HG03442 (cell line): ENCODE measurements around the gene ACIN1.
"Not testable (repeated sequence)": the region's sequence is repeated elsewhere in the genome, so short reads cannot be mapped to it uniquely, and the experiment has no call there.

Experiments used
- ATAC-seq: cut with Tn5 transposase; IDR thresholded peaks from one replicate; pipeline ENCODE4 v1.9.1; 2021; ENCODE audit warnings: mild to moderate bottlenecking, moderate library complexity; ENCODE audit not compliant: unreplicated experiment

The ACIN1 gene

GRCh38 chr14:23123419-23123818 is 28.5 kb upstream of the ACIN1 start:
- ATAC-seq = no peak

- ATAC-seq = no peak
Observed at GRCh38 chr14:23122086-23122485, 27.1 kb upstream of the ACIN1 start.

- ATAC-seq = peak; percentile 56
Observed at GRCh38 chr14:23121361-23121771, 26.4 kb upstream of the ACIN1 start.

GRCh38 chr14:23120541-23121251 is 25.8 kb upstream of the ACIN1 start:
- peak; percentile 65 for ATAC-seq

- no peak for ATAC-seq
Observed at GRCh38 chr14:23119363-23120327, 24.7 kb upstream of the ACIN1 start.

GRCh38 chr14:23118506-23119362 is 23.8 kb upstream of the ACIN1 start, which contains the start of gene CEBPE:
TSS of gene CEBPE (minus strand) at chr14:23119255. CDS start at chr14:23119091, 164 bp downstream.
- no peak for ATAC-seq

GRCh38 chr14:23117371-23118020 is 22.6 kb upstream of the ACIN1 start:
- no peak for ATAC-seq

GRCh38 chr14:23115918-23116317 is 21.0 kb upstream of the ACIN1 start:
- no peak for ATAC-seq

GRCh38 chr14:23115039-23115731 is 20.2 kb upstream of the ACIN1 start:
- no peak for ATAC-seq

- no peak for ATAC-seq
Observed at GRCh38 chr14:23114669-23115038, 19.7 kb upstream of the ACIN1 start.

- no peak for ATAC-seq
Observed at GRCh38 chr14:23114120-23114458, 19.2 kb upstream of the ACIN1 start.

- ATAC-seq = no peak
Observed at GRCh38 chr14:23113431-23114119, 18.6 kb upstream of the ACIN1 start.

GRCh38 chr14:23112359-23113178 is 17.6 kb upstream of the ACIN1 start:
- no peak for ATAC-seq

GRCh38 chr14:23110579-23111365 is 15.8 kb upstream of the ACIN1 start:
- ATAC-seq = no peak

GRCh38 chr14:23109769-23110168 is 14.8 kb upstream of the ACIN1 start:
- ATAC-seq = no peak

GRCh38 chr14:23108169-23108568 is 13.2 kb upstream of the ACIN1 start:
- not testable (repeated sequence) for ATAC-seq

GRCh38 chr14:23107620-23108019 is 12.7 kb upstream of the ACIN1 start:
- not testable (repeated sequence) for ATAC-seq

- ATAC-seq = no peak
Observed at GRCh38 chr14:23106747-23107045, 11.8 kb upstream of the ACIN1 start.
